HUDEP-2 (cell line): ENCODE results near the gene PLD4.
"Not testable (repeated sequence)": the region's sequence is repeated elsewhere in the genome, so short reads cannot be mapped to it uniquely, and the experiment has no call there.

Experiments used
- DNase-seq, 76 experiments: peaks; one replicate each; lab custom pipeline; 2025; ENCODE audit not compliant: unreplicated experiment in 76 of 76; lab: John Stamatoyannopoulos, UW

The PLD4 gene, protein sequence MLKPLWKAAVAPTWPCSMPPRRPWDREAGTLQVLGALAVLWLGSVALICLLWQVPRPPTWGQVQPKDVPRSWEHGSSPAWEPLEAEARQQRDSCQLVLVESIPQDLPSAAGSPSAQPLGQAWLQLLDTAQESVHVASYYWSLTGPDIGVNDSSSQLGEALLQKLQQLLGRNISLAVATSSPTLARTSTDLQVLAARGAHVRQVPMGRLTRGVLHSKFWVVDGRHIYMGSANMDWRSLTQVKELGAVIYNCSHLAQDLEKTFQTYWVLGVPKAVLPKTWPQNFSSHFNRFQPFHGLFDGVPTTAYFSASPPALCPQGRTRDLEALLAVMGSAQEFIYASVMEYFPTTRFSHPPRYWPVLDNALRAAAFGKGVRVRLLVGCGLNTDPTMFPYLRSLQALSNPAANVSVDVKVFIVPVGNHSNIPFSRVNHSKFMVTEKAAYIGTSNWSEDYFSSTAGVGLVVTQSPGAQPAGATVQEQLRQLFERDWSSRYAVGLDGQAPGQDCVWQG

GRCh38 chr14:104924421-104925213, at the start of gene PLD4:
PLD4 (plus strand) TSS chr14:104924879; CDS start chr14:104927141, 2,262 bp downstream.
- no peak for DNase-seq

DNA sequence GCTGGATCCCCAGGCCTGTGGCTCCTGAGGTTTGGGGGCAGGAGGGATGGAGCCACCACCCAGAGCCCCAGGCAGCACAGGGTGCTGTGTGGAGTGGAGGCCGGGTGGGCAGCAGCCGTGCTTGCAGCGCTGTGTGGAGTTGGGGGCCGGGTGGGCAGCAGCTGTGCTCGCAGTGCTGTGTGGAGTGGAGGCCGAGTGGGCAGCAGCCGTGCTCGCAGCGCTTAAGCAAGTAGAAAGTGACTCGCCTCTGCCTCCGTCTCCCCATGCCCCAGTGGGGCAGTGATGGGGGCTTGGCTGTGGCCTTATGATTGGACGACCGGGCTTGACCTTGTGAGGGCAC, 49.3 kb upstream of the PLD4 start:
- no peak for DNase-seq

GRCh38 chr14:104875811-104876210, 48.9 kb upstream of the PLD4 start:
- no peak for DNase-seq

- peak in 35 of 76 experiments; percentile 8 to 66 (median 32) for DNase-seq
Measured at GRCh38 chr14:104876251-104876699, 48.4 kb upstream of the PLD4 start.

DNA sequence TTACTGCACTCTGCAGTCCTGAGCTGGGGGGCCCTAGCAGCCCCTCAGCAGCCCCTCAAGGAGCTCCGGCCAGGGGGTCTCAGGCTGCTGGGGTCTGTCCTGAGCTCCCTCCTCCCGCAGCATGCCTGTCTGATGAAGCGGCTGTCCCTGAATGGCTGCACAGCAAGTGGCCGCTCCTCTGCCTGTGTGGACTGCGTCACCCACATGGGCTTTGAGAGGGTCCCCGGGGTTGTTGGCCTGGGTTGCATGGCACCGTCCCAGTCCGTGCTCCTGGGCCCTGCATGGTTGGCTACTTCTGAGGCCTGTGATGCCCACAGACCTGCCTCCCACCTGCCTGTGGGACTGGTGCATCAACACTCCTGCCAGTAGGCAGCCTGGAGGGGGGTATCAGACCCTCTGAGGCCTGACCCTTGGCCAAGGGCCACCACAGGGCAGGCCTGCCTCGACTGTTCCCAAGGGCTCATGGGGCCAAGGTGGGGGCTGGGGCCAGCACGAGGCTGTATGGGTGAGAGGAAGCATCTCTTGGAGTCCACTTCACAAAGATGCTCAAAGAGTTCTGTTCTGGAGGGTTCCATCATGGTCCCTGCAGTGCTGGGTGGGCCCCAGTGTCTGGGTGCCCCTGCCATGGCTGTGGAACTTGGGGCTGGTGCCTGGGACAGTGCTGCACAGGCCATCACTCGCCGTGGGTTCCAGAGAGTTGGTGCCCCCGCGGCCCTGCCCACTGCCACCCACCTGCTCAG, 47.4 kb upstream of the PLD4 start:
- no peak for DNase-seq

- no peak for DNase-seq
Measured at GRCh38 chr14:104877806-104878550, 46.7 kb upstream of the PLD4 start.

- no peak for DNase-seq
Measured at GRCh38 chr14:104878582-104878981, 46.1 kb upstream of the PLD4 start.

DNA sequence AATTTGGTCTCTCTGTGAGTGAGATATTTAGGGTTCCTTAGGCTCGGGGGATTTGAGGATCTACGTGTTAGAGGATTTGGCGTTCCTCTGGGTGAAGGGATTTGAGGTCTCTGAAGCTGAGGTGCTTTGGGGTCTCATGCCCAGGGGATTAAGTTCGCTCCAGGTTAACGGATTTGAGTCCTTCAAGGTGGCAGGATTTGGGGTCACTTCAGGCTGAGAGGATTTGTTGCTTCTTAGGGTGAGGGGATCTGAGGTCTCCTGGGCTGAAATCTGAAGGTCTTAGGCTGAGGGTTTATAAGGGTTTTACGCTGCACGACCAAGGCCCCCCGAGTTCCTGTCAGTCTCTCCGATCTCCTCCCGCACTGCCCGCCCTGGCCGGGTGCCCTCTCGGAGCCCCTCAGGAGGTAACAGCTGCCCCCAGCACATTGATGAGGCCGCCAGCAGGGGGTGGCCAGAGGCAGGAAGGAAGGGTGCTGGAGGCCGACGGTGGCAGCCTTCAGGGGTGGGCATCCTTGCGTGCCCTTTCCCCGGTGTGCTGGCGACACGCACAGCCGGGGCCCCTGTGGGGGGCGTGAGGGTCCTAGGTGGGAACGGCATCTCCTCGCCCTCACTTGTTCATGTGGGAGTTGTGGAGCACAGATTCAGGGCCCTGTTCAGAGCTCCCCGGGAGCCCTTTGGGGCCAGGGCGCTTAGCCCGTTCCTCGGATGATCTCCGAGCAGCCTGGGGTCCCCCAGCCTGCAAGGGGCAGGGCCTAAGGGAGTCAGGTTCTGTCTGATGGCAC, 45.3 kb upstream of the PLD4 start:
- DNase-seq = no peak

DNA sequence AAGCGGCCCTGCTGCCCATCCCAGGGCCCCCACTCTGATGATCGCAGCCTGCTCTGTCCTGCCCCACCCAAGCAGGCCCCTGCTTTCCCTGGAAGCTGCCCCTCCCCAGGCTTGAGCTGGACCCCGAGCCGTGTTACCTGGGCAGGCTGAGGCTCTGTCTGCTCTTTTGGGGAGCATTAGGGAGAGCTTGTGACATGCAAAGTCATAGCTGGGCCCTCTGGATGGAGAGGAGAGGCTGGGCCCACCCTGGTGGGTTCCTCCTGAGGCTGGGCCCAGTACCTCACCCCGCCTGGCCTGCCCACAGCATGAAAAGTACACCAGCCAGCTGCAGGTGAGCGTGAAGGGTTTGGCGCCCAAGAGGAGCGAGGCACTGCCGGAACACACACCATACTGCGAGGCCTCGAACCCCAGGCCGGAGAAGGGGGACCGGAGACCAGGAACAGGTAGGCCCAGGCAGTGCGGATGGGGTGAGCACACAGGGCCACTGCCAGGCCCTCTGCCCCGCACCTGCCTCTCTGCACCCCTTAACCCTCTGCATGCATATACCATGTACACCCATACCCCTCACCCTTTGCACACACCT, 44.6 kb upstream of the PLD4 start:
- DNase-seq = no peak

DNA sequence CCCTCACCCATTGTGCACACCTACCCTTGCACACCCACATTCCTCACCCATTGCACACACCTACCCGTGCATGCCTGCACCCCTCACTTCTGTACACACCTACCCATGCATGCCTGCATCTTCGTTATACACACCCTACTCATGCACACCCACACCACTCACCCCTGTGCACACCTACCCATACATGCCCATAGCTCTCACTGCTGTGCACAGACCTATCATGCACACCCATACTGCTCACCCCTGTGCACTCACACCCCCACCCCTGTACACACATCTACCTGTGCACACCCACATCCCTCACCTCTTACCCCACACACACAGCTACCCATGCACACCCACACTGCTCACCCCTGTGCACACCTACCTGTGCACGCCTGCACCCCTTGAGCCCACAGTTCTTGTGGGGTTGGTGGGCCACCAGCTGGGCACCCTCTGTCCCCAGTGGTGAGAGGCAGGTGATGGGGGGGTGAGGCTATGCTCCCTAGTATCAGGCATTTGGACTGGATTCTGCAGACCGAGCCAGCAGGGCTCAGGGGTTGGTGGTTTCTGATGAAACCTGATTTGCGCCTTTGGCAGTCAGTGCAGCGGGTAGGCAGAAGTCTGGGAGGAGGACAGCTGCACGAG, 44.0 kb upstream of the PLD4 start:
- DNase-seq = no peak

DNA sequence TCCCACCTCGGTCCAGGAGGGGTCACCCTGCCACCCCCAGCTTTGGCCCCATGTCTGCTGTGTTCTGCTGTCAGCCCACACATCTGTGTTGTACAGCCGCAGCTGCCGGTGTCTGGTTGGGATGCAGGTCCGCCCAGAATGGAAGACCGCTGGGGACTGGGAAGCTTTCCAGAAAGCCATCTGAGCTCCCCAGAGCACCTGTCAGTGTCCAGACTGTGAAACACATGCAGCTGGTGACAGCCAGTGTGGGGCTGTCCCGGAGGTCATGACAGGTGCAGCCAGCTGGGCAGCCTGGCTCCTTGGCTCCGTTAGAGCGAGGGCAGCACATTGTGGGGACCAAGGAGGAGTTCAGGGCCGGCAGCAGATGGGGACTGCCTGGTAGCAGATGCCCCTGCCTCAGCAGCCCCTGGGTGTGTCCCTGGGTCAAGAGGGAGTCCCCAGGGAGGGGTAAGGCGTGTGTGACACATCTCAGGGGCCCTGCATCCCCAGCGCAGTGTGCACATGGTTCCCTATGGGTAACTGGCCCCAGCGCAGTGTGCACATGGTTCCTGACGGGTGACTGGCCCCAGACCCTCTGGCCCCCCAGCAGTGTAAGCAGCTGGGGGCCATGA, 43.2 kb upstream of the PLD4 start:
- DNase-seq = no peak

DNA sequence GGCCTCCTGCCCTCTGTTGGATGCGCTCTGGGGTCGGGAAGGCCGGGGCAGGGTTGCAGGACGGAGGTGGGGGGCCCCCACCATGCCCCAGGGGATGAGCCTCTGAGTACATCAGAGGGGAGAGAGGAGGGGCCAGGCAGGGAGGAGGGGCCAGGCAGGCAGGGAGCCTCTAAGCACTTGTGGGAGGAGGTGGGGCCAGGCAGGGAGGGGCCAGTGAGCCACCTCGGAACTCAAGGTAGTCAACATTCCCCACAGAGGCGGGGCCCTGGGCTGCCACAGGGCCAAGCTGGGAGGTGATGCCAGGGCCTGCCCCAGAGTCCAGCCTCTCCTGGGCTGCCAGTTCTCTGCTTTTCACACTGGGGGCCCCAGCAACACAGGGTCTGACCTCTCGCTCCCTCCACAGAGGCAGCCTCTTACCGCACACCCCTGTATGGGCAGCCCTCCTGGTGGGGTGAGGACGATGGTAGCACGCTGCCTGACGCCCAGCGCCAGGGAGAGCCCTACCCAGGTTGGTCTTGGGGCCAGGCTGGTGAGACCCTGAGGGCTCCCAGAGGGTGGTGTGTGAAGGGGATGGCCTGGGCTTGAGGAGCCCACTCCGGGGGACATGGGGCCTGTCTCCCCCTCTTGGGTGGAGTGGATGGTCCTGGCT, 42.2 kb upstream of the PLD4 start:
- peak in 4 of 76 experiments; percentile 5 to 21 (median 10) for DNase-seq

DNA sequence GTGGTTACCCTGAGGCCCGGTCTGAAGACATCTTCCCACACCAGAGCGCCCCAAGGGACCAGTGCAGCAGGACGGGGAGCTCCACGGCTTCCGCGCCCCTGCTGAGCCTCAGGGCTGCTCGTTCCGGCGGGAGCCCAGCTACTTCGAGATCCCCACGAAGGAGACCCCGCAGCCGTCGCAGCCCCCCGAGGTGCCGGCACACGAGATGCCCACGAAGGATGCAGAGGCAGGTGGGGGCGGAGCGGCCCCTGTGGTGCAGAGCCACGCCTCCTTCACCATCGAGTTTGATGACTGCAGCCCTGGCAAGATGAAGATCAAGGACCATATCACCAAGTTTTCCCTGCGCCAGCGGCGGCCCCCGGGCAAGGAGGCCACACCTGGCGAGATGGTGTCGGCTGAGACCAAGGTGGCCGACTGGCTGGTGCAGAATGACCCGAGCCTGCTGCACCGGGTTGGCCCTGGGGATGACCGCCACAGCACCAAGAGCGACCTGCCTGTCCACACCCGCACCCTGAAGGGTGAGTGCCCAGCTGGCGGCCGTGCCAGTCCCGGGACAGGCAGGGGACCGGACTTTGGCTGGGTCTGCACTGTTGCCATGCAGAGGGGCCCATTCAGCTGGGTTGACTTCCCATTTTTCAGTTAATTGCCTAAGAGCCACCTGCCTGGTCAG, 41.6 kb upstream of the PLD4 start:
- DNase-seq = no peak

- DNase-seq = no peak
Measured at GRCh38 chr14:104883681-104884361, 40.9 kb upstream of the PLD4 start.

DNA sequence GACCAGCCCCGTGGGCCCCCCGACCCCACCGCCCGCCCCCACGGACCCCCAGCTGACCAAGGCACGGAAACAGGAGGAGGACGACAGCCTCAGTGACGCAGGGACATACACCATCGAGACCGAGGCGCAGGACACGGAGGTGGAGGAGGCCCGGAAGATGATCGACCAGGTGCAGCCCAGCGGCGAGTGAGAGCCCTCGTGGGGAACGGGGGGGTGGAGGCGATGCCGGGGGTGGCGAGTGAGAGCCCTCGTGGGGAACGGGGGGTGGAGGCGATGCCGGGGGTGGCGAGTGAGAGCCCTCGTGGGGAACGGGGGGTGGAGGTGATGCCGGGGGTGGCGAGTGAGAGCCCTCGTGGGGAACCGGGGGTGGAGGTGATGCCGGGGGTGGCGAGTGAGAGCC, 40.3 kb upstream of the PLD4 start:
- not testable (repeated sequence) for DNase-seq

DNA sequence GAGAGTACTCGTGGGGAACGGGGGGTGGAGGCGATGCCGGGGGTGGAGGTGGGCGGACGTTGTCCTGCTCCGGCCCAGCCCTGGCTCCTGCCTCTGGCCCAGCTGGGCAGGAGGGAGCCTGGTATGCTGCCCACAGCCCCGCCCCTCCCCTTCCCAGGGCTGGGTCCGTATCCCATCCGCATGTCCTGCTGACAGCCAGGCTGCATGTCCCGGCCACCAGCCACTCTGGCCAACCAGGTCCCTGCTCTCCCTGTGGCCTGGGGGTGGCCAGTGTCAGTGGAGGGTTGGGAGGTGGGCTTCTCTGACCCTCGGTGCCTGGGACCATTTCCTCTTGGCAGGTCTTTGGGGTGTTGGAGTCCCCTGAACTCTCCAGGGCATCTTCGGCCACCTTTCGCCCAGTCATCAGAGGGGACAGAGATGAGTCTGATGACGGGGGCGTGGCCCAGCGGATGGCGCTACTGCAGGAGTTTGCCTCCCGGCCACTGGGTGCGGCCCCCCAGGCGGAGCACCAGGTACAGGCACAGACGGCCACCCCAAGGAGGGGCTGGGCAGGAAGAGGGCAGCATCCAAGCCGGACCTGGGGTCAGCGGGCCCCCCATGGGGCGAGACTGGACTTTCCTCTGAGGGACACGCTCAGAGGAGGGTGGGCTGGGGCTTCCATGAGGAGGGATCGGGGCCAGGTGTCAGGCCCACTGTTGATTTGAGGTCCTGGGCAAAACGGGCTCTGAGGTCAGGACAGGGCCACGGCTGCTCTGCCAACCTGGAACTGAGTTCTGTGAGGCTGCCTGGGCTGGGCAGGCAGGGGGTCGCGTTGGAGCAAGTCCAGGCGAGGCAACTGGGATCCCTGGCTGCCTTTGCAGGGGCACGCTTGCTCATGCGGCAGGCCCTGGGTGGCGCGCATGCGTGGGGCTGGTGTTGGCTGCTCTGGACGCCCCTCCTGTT, 39.4 kb upstream of the PLD4 start:
- DNase-seq = no peak
